HEK293 (cell line): ENCODE measurements around the gene TTR.

Experiments
- CTCF ChIA-PET: fragments of 350-600 bp; formaldehyde crosslinking; extraction: SDS; loops from one replicate; lab custom pipeline; 2021; ENCODE audit warnings: antibody characterized with exemption; lab: Yijun Ruan, JAX
- POLR2A ChIA-PET: fragments of 300-600 bp; formaldehyde crosslinking; extraction: SDS; loops from one replicate; lab custom pipeline; 2020; ENCODE audit warnings: antibody characterized with exemption, inconsistent platforms; lab: Yijun Ruan, JAX
- H3K27ac ChIP-seq: fragments of 200-500 bp; sonication (Bioruptor generic); 2 replicates; pipeline ENCODE4 v1.5.1; 2014; ENCODE audit warnings: low read depth, low read length, control low read depth, inconsistent platforms; ENCODE audit errors: extremely low read depth
- H3K36me3 ChIP-seq, 2 experiments: fragments of 200-500 bp in 1 of 2; sonication (Bioruptor generic) in 1 of 2; 1 replicate in 1 of 2; 2 replicates in 1 of 2; pipeline ENCODE4 v1.5.1; 2014 to 2017; ENCODE audit warnings: inconsistent platforms in 2 of 2, low read length in 2 of 2; ENCODE audit not compliant: control insufficient read depth in 2 of 2, insufficient read depth in 1 of 2
- H3K4me1 ChIP-seq: fragments of 200-500 bp; sonication (Bioruptor generic); 2 replicates; pipeline ENCODE4 v1.5.1; 2014; ENCODE audit warnings: mild to moderate bottlenecking, low read length, inconsistent platforms; ENCODE audit not compliant: control insufficient read depth, insufficient read depth
- H3K4me3 ChIP-seq: 2 replicates; pipeline ENCODE4 v1.5.1; 2011; ENCODE audit warnings: low read depth, mild to moderate bottlenecking, control low read depth, low read length, moderate library complexity
- H3K9me3 ChIP-seq: fragments of 200-500 bp; sonication (Bioruptor generic); 2 replicates; pipeline ENCODE4 v1.5.1; 2014; ENCODE audit warnings: low read depth, low read length, inconsistent platforms; ENCODE audit not compliant: control insufficient read depth, insufficient read depth
- GLI2 ChIP-seq: fragments of 450-650 bp; formaldehyde crosslinking; IDR thresholded peaks from 2 replicates; pipeline ENCODE4; 2017; ENCODE audit warnings: missing biosample characterization, missing genetic modification characterization, low read depth, borderline replicate concordance
- GLI4 ChIP-seq: fragments of 450-650 bp; formaldehyde crosslinking; IDR thresholded peaks from 2 replicates; pipeline ENCODE4 v1.5.1; 2016; ENCODE audit warnings: missing biosample characterization, missing genetic modification characterization
- KLF16 ChIP-seq: fragments of 450-650 bp; formaldehyde crosslinking; IDR thresholded peaks from 2 replicates; pipeline ENCODE4 v1.5.1; 2017; ENCODE audit warnings: missing biosample characterization, missing genetic modification characterization
- OSR2 ChIP-seq: fragments of 450-650 bp; formaldehyde crosslinking; IDR thresholded peaks from 2 replicates; pipeline ENCODE4 v1.5.1; 2016; ENCODE audit warnings: missing biosample characterization, missing genetic modification characterization
- PRDM1 ChIP-seq: fragments of 450-650 bp; formaldehyde crosslinking; IDR thresholded peaks from 2 replicates; pipeline ENCODE4; 2016; ENCODE audit warnings: missing biosample characterization, missing genetic modification characterization
- YY2 ChIP-seq: fragments of 450-650 bp; formaldehyde crosslinking; IDR thresholded peaks from 2 replicates; pipeline ENCODE4 v1.5.1; 2016; ENCODE audit warnings: missing biosample characterization, missing genetic modification characterization
- ZFHX2 ChIP-seq: fragments of 450-650 bp; formaldehyde crosslinking; conservative IDR thresholded peaks from 2 replicates; pipeline ENCODE4 v1.5.1; 2016; ENCODE audit warnings: missing biosample characterization, missing genetic modification characterization
- ZNF248 ChIP-seq: fragments of 450-650 bp; formaldehyde crosslinking; IDR thresholded peaks from 2 replicates; pipeline ENCODE4 v1.5.1; 2017; ENCODE audit warnings: missing biosample characterization, missing genetic modification characterization
- ZNF266 ChIP-seq: fragments of 450-650 bp; formaldehyde crosslinking; IDR thresholded peaks from 2 replicates; pipeline ENCODE4 v1.5.1; 2016; ENCODE audit warnings: missing biosample characterization, missing genetic modification characterization, low read depth
- ZNF302 ChIP-seq: fragments of 450-650 bp; formaldehyde crosslinking; IDR thresholded peaks from 2 replicates; pipeline ENCODE4 v1.5.1; 2016; ENCODE audit warnings: missing biosample characterization, missing genetic modification characterization, low read depth
- ZNF416 ChIP-seq: fragments of 450-650 bp; formaldehyde crosslinking; IDR thresholded peaks from 2 replicates; pipeline ENCODE4 v1.5.1; 2016; ENCODE audit warnings: missing biosample characterization, missing genetic modification characterization
- ZNF521 ChIP-seq: fragments of 450-650 bp; formaldehyde crosslinking; IDR thresholded peaks from 2 replicates; pipeline ENCODE4 v1.5.1; 2017; ENCODE audit warnings: missing biosample characterization, mild to moderate bottlenecking, missing genetic modification characterization
- ZNF544 ChIP-seq: fragments of 450-650 bp; formaldehyde crosslinking; IDR thresholded peaks from 2 replicates; pipeline ENCODE4 v1.5.0; 2017; ENCODE audit warnings: missing biosample characterization, missing genetic modification characterization
- ZNF558 ChIP-seq: fragments of 450-650 bp; formaldehyde crosslinking; IDR thresholded peaks from 2 replicates; pipeline ENCODE4 v1.5.1; 2016; ENCODE audit warnings: missing biosample characterization, missing genetic modification characterization
- TF ChIP-seq, protein P1 (sequence below): fragments of 450-650 bp; formaldehyde crosslinking; conservative IDR thresholded peaks from 2 replicates; pipeline ENCODE4 v1.5.1; 2016; ENCODE audit warnings: low read depth, missing biosample characterization, missing genetic modification characterization
- TF ChIP-seq, protein P2 (sequence below): fragments of 450-650 bp; formaldehyde crosslinking; IDR thresholded peaks from 2 replicates; pipeline ENCODE4 v1.5.1; 2016; ENCODE audit warnings: missing biosample characterization, missing genetic modification characterization
- TF ChIP-seq, protein P3 (sequence below): fragments of 450-650 bp; formaldehyde crosslinking; conservative IDR thresholded peaks from 2 replicates; pipeline ENCODE4 v1.5.1; 2016; ENCODE audit warnings: low read depth, missing biosample characterization, missing genetic modification characterization
- TF ChIP-seq, protein P4 (sequence below): fragments of 450-650 bp; formaldehyde crosslinking; IDR thresholded peaks from 2 replicates; pipeline ENCODE4 v1.5.1; 2016; ENCODE audit warnings: missing biosample characterization, missing genetic modification characterization
- TF ChIP-seq, protein P5 (sequence below): fragments of 450-650 bp; formaldehyde crosslinking; IDR thresholded peaks from 2 replicates; pipeline ENCODE4 v1.5.1; 2016; ENCODE audit warnings: missing biosample characterization, missing genetic modification characterization

Gene TTR

DNA sequence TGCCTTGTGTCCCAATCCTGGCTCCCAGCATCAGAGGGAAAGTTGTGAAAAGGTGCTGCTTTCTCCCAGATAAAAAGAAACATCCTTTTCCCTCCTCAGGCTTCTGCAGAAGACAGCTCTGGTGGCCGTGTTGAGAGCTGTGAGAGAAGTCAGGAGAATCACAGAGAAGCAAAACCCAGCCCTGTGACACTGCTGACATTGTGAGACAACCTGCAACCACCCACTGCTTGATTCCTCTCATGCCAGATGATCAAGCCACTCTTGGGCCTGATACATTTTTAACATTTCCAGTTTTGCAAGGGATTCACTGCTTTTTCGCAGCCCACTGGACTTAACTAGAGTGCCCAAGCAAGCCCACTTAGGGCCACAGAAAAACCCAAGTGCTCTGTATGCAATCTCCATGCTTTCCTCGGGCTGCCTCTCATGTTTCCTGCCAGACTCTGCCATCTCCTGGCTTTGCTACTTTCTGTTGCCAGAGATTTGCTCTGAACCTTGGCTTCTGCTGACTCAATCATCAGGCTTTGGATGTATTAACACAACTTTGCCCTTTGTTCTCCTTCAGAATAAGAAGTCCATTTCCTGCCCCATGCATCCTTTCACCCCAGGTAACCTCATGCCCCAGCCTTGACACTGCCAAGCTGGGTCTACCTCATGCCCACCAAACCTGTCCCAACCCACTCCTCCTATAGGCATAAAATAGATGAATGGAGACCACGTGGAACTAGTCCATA, 24.9 kb upstream of the TTR start (continued):
- TF ChIP-seq, protein P1, sequence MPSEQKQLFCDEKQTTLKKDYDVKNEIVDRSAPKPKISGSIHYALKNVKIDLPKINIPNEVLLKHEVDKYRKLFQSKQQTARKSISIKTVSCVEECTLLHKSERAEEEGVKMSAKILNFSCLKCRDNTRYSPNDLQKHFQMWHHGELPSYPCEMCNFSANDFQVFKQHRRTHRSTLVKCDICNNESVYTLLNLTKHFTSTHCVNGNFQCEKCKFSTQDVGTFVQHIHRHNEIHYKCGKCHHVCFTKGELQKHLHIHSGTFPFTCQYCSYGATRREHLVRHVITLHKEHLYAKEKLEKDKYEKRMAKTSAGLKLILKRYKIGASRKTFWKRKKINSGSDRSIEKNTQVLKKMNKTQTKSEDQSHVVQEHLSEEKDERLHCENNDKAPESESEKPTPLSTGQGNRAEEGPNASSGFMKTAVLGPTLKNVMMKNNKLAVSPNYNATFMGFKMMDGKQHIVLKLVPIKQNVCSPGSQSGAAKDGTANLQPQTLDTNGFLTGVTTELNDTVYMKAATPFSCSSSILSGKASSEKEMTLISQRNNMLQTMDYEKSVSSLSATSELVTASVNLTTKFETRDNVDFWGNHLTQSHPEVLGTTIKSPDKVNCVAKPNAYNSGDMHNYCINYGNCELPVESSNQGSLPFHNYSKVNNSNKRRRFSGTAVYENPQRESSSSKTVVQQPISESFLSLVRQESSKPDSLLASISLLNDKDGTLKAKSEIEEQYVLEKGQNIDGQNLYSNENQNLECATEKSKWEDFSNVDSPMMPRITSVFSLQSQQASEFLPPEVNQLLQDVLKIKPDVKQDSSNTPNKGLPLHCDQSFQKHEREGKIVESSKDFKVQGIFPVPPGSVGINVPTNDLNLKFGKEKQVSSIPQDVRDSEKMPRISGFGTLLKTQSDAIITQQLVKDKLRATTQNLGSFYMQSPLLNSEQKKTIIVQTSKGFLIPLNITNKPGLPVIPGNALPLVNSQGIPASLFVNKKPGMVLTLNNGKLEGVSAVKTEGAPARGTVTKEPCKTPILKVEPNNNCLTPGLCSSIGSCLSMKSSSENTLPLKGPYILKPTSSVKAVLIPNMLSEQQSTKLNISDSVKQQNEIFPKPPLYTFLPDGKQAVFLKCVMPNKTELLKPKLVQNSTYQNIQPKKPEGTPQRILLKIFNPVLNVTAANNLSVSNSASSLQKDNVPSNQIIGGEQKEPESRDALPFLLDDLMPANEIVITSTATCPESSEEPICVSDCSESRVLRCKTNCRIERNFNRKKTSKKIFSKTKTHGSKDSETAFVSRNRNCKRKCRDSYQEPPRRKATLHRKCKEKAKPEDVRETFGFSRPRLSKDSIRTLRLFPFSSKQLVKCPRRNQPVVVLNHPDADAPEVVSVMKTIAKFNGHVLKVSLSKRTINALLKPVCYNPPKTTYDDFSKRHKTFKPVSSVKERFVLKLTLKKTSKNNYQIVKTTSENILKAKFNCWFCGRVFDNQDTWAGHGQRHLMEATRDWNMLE = no peak
- TF ChIP-seq ZNF558 (tag by site-specific recombination) = no peak

DNA sequence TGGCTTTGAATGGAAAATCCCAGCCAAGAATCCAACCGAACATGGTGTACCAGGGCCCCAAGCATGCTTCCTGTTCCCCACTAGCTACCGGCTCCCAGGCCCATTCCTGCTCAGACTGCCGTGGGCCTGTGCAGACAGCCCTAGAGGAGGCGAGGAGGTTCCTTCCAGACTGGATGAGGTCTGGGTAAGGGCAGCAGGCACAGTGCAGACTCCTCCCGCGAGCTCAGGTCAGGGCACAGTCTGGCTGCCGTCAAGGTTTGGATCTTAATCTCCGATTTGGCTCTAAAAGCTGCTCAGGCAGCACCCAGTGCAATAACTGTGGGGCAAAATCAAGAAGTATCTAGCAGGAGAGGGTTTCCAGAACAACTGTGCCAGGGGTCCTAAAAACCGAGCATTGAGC, 19.3 kb upstream of the TTR start:
- Histone ChIP-seq H3K36me3 (no peaks in the 10 kb centered on the region), H3K27ac (no peak overlapping the region), H3K4me3 (no peak overlapping the region), H3K9me3 (no peaks in the 10 kb centered on the region), H3K4me1 (no peaks in the 10 kb centered on the region)
- CTCF ChIA-PET = interaction anchor here (2.6 kb wide), 1 partner anchor 150 kb away, joined by 9 read pairs; no protein-coding TSS in a partner anchor
- POLR2A ChIA-PET = no interaction called here
- TF ChIP-seq ZNF248 = no peak
- TF ChIP-seq GLI2 (tag by site-specific recombination) = no peak
- TF ChIP-seq ZNF302 (tag by site-specific recombination) = no peak
- TF ChIP-seq GLI4 (tag by site-specific recombination) = no peak
- no peak for TF ChIP-seq PRDM1 (tag by site-specific recombination)
- TF ChIP-seq, protein P2, sequence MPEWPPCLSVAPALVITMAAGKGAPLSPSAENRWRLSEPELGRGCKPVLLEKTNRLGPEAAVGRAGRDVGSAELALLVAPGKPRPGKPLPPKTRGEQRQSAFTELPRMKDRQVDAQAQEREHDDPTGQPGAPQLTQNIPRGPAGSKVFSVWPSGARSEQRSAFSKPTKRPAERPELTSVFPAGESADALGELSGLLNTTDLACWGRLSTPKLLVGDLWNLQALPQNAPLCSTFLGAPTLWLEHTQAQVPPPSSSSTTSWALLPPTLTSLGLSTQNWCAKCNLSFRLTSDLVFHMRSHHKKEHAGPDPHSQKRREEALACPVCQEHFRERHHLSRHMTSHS = no peak
- no peak for TF ChIP-seq YY2
- TF ChIP-seq, protein P3, sequence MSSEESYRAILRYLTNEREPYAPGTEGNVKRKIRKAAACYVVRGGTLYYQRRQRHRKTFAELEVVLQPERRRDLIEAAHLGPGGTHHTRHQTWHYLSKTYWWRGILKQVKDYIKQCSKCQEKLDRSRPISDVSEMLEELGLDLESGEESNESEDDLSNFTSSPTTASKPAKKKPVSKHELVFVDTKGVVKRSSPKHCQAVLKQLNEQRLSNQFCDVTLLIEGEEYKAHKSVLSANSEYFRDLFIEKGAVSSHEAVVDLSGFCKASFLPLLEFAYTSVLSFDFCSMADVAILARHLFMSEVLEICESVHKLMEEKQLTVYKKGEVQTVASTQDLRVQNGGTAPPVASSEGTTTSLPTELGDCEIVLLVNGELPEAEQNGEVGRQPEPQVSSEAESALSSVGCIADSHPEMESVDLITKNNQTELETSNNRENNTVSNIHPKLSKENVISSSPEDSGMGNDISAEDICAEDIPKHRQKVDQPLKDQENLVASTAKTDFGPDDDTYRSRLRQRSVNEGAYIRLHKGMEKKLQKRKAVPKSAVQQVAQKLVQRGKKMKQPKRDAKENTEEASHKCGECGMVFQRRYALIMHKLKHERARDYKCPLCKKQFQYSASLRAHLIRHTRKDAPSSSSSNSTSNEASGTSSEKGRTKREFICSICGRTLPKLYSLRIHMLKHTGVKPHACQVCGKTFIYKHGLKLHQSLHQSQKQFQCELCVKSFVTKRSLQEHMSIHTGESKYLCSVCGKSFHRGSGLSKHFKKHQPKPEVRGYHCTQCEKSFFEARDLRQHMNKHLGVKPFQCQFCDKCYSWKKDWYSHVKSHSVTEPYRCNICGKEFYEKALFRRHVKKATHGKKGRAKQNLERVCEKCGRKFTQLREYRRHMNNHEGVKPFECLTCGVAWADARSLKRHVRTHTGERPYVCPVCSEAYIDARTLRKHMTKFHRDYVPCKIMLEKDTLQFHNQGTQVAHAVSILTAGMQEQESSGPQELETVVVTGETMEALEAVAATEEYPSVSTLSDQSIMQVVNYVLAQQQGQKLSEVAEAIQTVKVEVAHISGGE = no peak
- TF ChIP-seq ZNF266 (tag by site-specific recombination) = no peak
- no peak for TF ChIP-seq ZNF416 (tag by site-specific recombination)
- TF ChIP-seq OSR2 (tag by site-specific recombination) = no peak
- no peak for TF ChIP-seq ZFHX2 (tag by site-specific recombination)
- no peak for TF ChIP-seq KLF16 (tag by site-specific recombination)
- TF ChIP-seq, protein P4, sequence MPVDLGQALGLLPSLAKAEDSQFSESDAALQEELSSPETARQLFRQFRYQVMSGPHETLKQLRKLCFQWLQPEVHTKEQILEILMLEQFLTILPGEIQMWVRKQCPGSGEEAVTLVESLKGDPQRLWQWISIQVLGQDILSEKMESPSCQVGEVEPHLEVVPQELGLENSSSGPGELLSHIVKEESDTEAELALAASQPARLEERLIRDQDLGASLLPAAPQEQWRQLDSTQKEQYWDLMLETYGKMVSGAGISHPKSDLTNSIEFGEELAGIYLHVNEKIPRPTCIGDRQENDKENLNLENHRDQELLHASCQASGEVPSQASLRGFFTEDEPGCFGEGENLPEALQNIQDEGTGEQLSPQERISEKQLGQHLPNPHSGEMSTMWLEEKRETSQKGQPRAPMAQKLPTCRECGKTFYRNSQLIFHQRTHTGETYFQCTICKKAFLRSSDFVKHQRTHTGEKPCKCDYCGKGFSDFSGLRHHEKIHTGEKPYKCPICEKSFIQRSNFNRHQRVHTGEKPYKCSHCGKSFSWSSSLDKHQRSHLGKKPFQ (tag by site-specific recombination) = no peak
- TF ChIP-seq, protein P5, sequence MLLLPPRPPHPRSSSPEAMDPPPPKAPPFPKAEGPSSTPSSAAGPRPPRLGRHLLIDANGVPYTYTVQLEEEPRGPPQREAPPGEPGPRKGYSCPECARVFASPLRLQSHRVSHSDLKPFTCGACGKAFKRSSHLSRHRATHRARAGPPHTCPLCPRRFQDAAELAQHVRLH = no peak
- TF ChIP-seq ZNF544 (tag by site-specific recombination) = no peak
- TF ChIP-seq ZNF521 (tag by site-specific recombination) = no peak
